GM12878 (cell line): ENCODE measurements around the gene ZNF180. TPM values are rescaled to one million over a fixed set of nuclear protein-coding genes. Genes with fewer than 3 reads are reported as not detected.

Experiments
- BCLAF1 ChIP-seq: fragments of 450-650 bp; IDR thresholded peaks from 2 replicates; pipeline ENCODE4 v1.6.1; 2017; ENCODE audit warnings: antibody characterized with exemption, mild to moderate bottlenecking, moderate library complexity
- CBFB ChIP-seq: IDR thresholded peaks from 2 replicates; pipeline ENCODE4 v1.6.1; 2016; ENCODE audit warnings: antibody characterized with exemption, low read depth
- CTCF ChIP-seq, 3 experiments: IDR thresholded peaks in 2 of 3; conservative IDR thresholded peaks in 1 of 3; 2 replicates each; pipeline ENCODE4 v1.5.1; 2011; ENCODE audit warnings: low read depth in 3 of 3, low read length in 3 of 3, mild to moderate bottlenecking in 3 of 3, control low read depth in 2 of 3, moderate library complexity in 2 of 3, inconsistent platforms in 1 of 3, mixed read lengths in 1 of 3; ENCODE audit not compliant: control insufficient read depth in 2 of 3, insufficient read depth in 1 of 3; ENCODE audit errors: extremely low read depth in 1 of 3
- FOXM1 ChIP-seq: IDR thresholded peaks from 2 replicates; pipeline ENCODE4 v1.6.1; 2012; ENCODE audit warnings: low read depth, mild to moderate bottlenecking, inconsistent platforms, low read length, moderate library complexity
- IRF3 ChIP-seq: fragments of 450-650 bp; IDR thresholded peaks from 2 replicates; pipeline ENCODE4 v1.6.1; 2014; ENCODE audit warnings: mild to moderate bottlenecking
- KLF5 ChIP-seq: fragments of 450-650 bp; IDR thresholded peaks from 2 replicates; pipeline ENCODE4 v1.6.1; 2014; ENCODE audit warnings: mild to moderate bottlenecking; ENCODE audit not compliant: partially characterized antibody
- POLR2AphosphoS2 ChIP-seq: IDR thresholded peaks from 2 replicates; pipeline ENCODE4 v1.6.1; 2011; ENCODE audit warnings: low read depth, mild to moderate bottlenecking, low read length, improper control_type of control experiment, moderate library complexity
- RAD21 ChIP-seq: IDR thresholded peaks from 2 replicates; pipeline ENCODE4 v1.6.1; 2011; ENCODE audit warnings: mild to moderate bottlenecking, low read depth, low read length, moderate library complexity; ENCODE audit not compliant: insufficient read depth
- ZNF24 ChIP-seq: fragments of 450-650 bp; IDR thresholded peaks from 2 replicates; pipeline ENCODE4 v1.6.1; 2017; ENCODE audit warnings: antibody characterized with exemption, mild to moderate bottlenecking
- polyA plus RNA-seq, 11 experiments: library from polyadenylated mRNA; depleted of rRNA in 4 of 11; unstranded in 6 of 11; stranded (reverse) in 5 of 11; fragments of >200 nt; fragmentation: Nextera tagmentation in 4 of 11; fragmentation: Illumina TruSeq in 1 of 11; extraction: Ambion mirVana in 4 of 11; extraction: Trizol in 1 of 11; gene quantifications; 1 replicate in 1 of 11; 2 replicates in 10 of 11; pipeline versions ENCODE4 v1.2.1 to v1.2.3, GENCODE V29; 2011 to 2016; ENCODE audit warnings: inconsistent platforms in 2 of 11, missing spikeins in 2 of 11, low read depth in 1 of 11
- total RNA-seq, 4 experiments: library from RNA; depleted of rRNA in 3 of 4; stranded (reverse); fragments of >200 nt in 3 of 4; fragmentation: Illumina TruSeq in 1 of 4; extraction: Trizol in 1 of 4; gene quantifications; 2 replicates each; pipeline versions ENCODE4 v1.2.1 to v1.2.3, GENCODE V29; 2013 to 2021

The ZNF180 gene
- total and polyA plus RNA-seq, 10 of the 15 experiments (the other 5 are each of a cell fraction or from before 2014, with no cell fraction given) = 1.6 to 9.0 (median 5.5) TPM

DNA sequence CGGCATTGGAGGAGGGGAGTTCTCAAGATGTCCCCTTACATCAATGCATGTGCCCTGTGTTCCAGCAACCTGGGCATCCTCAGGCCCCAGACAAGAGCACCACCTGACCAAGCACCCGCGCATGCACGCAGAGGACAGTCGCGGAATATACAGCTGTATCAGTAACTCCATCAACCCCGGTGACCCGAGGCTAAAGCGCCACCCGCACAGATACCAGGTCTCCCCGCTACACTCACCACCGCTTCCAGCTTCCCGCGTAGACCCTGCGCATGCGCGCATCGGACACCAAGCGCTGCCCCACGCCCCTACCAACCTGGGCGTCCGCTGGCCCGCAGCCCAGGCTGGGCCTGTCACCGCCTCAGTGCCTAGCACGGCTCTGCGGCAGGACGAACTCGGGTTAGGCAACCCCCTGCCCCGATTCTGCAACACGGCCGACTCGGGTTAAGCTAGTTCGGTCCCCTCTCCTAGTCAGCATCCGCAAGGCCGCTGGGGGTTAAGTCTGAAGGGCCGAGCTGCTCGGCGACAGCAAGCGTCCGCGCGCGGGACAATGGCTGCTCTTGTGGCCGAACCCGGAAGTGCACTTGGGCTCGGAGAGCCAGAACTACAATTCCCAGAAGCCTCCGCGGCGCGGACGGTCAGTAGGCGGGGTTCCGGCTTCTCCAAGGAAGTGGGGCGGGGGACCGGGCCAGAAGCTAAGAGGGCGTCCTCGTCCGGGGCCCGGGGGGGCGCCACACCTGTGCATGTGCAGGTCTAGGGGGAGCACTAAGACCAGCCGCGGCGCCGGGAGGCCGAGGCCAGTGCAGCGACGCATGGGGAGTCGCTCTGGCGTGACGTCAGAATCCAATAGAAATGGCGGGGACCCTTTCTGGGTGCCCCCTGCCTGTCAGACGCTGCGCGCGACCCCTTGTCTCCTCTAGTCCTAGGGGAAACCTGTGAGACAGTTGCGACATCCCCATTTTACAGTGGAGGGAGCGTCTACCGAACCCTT, at the start of gene ZNF180 (continued):
- TF ChIP-seq BCLAF1 = no peak
- no peak for TF ChIP-seq RAD21
- TF ChIP-seq FOXM1 = no peak
- peak; percentile 23; the same call in 1 of the 2 replicates for TF ChIP-seq CBFB
- TF ChIP-seq ZNF24 = no peak
- TF ChIP-seq KLF5 = peak; percentile 55
- peak; percentile 67; the same call in 1 of the 2 replicates for TF ChIP-seq POLR2AphosphoS2
- 0 out of 2 replicates have a peak, but pooled peaks have one; percentile 13 for TF ChIP-seq IRF3
- TF ChIP-seq CTCF (IDR thresholded peaks at IDR 0.05 in 2 of 3, conservative IDR thresholded peaks at IDR 0.05 in 1 of 3; ENCODE audit: control insufficient read depth in 2 of 3, extremely low read depth in 1 of 3, insufficient read depth in 1 of 3, low read depth in 3 of 3, low read length in 3 of 3) = peak in 2 of 3 experiments; percentile 26 to 39; a peak in 1 of 6 replicates
